Measurements from ENCODE around the gene ZNF274. TPM values are rescaled to one million over a fixed set of nuclear protein-coding genes. Genes with fewer than 3 reads are reported as not detected.
A peak's percentile ranks its signal among the peaks of the same experiment; 100 is the strongest.

ZNF274 gene
- total RNA-seq (2011; cell fraction: chromatin; rRNA removed; ENCODE audit: low replicate concordance) = 87.2 and 99.4 TPM in 2 replicates
- total RNA-seq (2011; cell fraction: nucleolus; rRNA removed) = 74.9 and 80.5 TPM in 2 replicates
- total RNA-seq (2011; cell fraction: nucleoplasm; rRNA removed) = 74.5 and 86.6 TPM in 2 replicates
- total RNA-seq (2014; rRNA removed) = 28.1 and 31.1 TPM in 2 replicates
- 26.8 and 28.9 TPM in 2 replicates for total RNA-seq (2014; rRNA removed; fragmentation: Illumina TruSeq; extraction: Trizol)
- 21.5 and 22.1 TPM in 2 replicates for total RNA-seq (2015; rRNA removed; fragmentation: Illumina TruSeq; extraction: Trizol)
- total RNA-seq (2021) = 28.2 and 28.7 TPM in 2 replicates
- polyA plus RNA-seq (2011; rRNA removed) = 35.3 and 37.0 TPM in 2 replicates
- polyA plus RNA-seq (2011; cell fraction: cytosol; rRNA removed) = 22.3 and 30.4 TPM in 2 replicates
- 53.2 and 72.8 TPM in 2 replicates for polyA plus RNA-seq (2011; cell fraction: nucleus; rRNA removed)
- polyA plus RNA-seq (2012) = 21.8 and 36.4 TPM in 2 replicates
- 32.0 and 32.8 TPM in 2 replicates for polyA plus RNA-seq (2014; fragmentation: Illumina TruSeq; extraction: Trizol)
- 1 to 10 TPM; 5.2 to 5.4 TPM for polyA plus RNA-seq (2014; fragmentation: Nextera tagmentation; extraction: Ambion mirVana)
- 31.0 and 33.6 TPM in 2 replicates for polyA plus RNA-seq (2014; rRNA removed)
- 32.7 and 33.5 TPM in 2 replicates for polyA minus RNA-seq (2011; rRNA and poly(A)+ RNA removed)
- polyA minus RNA-seq (2011; cell fraction: cytosol; rRNA and poly(A)+ RNA removed) = 15.4 and 16.8 TPM in 2 replicates
- 34.1 and 47.1 TPM in 2 replicates for polyA minus RNA-seq (2011; cell fraction: nucleus; rRNA and poly(A)+ RNA removed)
- percentile 80 among the genes with signal in this experiment for Bru-seq, nascent RNA
- percentile 85 among the genes with signal in this experiment for BruChase-seq, experiment 1, labeled RNA remaining after a 2-hour chase
- percentile 84 among the genes with signal in this experiment for BruChase-seq, experiment 2, labeled RNA remaining after a 6-hour chase
- long read RNA-seq, experiment 1, full-length matches to known transcripts = 73 of 156 reads
- long read RNA-seq, experiment 1, partial matches to known transcripts = 49 of 156 reads
- long read RNA-seq, experiment 1, other reads (novel, unspliced or antisense) = 34 of 156 reads
- long read RNA-seq, experiment 2, transcript ZNF274-212 (8 exons, 2,538 nt) = major isoform, 5 of 26 reads
- long read RNA-seq, experiment 2, partial matches to known transcripts = 16 of 26 reads
- long read RNA-seq, experiment 2, other reads (novel, unspliced or antisense) = 5 of 26 reads
- long read RNA-seq, experiment 3, transcript ZNF274-212 (8 exons, 2,538 nt) = major isoform, 14 of 27 reads
- long read RNA-seq, experiment 3, partial matches to known transcripts = 7 of 27 reads
- long read RNA-seq, experiment 3, other reads (novel, unspliced or antisense) = 6 of 27 reads

DNA sequence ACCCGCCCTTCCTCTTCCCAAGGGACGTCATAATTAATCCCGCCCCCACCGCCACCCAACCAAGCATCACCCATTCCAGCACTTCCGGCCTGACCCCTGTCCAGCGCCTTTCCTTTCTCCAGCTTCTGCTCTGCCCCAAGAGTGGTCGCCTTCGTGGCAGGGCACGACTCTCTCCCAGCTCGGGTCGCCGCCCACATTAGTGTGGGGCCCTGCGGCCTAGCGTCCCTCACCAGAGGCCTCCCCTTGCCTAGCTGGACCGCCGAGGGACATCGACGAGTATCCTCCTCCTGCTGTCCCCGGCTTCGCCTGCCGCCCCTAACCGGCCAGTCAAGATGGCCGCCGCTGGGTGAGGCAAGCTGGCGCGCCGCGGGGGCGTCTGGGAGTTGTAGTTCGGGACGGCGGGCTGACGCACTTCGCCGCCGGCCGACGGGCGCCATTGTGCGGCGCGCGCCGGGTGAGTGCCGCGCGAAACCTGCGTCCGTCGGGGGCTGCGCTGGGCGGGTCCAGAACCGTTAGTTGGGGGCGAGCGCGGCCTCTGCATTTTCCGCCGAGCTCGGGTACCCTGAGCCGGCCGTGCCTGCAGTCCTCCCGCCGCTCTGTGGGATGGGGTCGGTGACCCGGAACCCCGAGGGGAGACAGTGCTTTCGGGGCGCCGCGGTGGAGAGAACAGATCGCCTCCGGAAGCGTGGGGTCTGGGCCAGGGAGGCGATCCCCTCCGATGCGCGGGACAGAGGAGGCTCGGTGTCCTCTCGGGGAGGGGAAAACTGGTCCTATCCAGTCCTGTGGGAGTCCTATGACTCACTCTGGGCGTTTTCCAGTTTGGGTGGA, at the start of gene ZNF274:
Gene ZNF274, plus strand, starts transcription at position 73 of the 828 bp plus-strand sequence. CDS start 905 bp downstream, outside the sequence.
- WGBS (ENCODE audit: insufficient coverage, low coverage, missing lambda C conversion rate) = under 1% methylated on average over 68 of the region's 80 CpGs
- peaks cover 6 to 14% of the 10 kb centered on the region in 2 experiments; a peak in 4 of 5 replicates for H3K4me1 ChIP-seq (replicated peaks in 1 of 2; ENCODE audit: control insufficient read depth in 2 of 2, insufficient read depth in 2 of 2, low read length in 2 of 2)
- H3K9ac ChIP-seq (ENCODE audit: insufficient read depth in 1 of 2, low read depth in 2 of 2, low read length in 2 of 2) = peak within 1 kb of the TSS; percentile 95 to 97
- ChIA-PET CTCF (ENCODE audit: low intra/inter-chr PET ratio) (interaction anchor here (0.6 to 1.7 kb wide), 3 partner anchors 114 to 336 kb away, joined by 4 to 8 read pairs (median 4); partner anchors contain the start of gene ZBTB45), POLR2A (interaction anchor here (0.5 to 1.9 kb wide), 23 partner anchors 9 to 399 kb away, joined by 3 to 9 read pairs (median 4); partner anchors contain the start of genes CHMP2A, ZBTB45 and ZNF584)
- no TSS peak for BruUV-seq (replicated peaks)
- no peaks in the 10 kb centered on the region for H3K27me3 ChIP-seq (ENCODE audit: control insufficient read depth in 2 of 2, insufficient read depth in 2 of 2, low read length in 2 of 2)
- intact Hi-C loops (cut with micrococcal nuclease) (loop anchor here (1.0 to 5.0 kb wide), 6 partner anchors 95 to 329 kb away; partner anchors contain the start of genes RPS5, SLC27A5, ZNF446 and ZNF8), in situ Hi-C loops (cut with MboI) (no loop called here)
- H4K20me1 ChIP-seq (replicated peaks; ENCODE audit: control insufficient read depth, insufficient read depth, low read length) = no peaks in the 10 kb centered on the region
- peaks cover 25% of the 10 kb centered on the region for H3K79me2 ChIP-seq (ENCODE audit: control insufficient read depth, insufficient read depth, low read length)
- peaks cover 40% of the 10 kb centered on the region for H3K9me3 ChIP-seq (replicated peaks; ENCODE audit: control insufficient read depth, insufficient read depth, low read depth, low read length)
- FAIRE-seq (peak; percentile 94), DNase-seq (ENCODE audit: extremely low read depth in 1 of 4, low spot score in 3 of 4) (peak; percentile 84 to 96 (median 90)), ATAC-seq (peak; percentile 93)
- peak within 1 kb of the TSS; percentile 100 for H2AFZ ChIP-seq (ENCODE audit: low read depth, low read length)
- H3K36me3 ChIP-seq (ENCODE audit: control insufficient read depth, insufficient read depth, low read length) = peaks cover 32% of the 10 kb centered on the region
- peak within 1 kb of the TSS; percentile 74 for H3K4me3 ChIP-seq
- H3K27ac ChIP-seq (ENCODE audit: extremely low read depth, low read depth, low read length) = peak within 1 kb of the TSS; percentile 100
- H3K4me2 ChIP-seq (ENCODE audit: insufficient read depth, low read length) = peak within 1 kb of the TSS; percentile 99
- H3K9me1 ChIP-seq (ENCODE audit: control insufficient read depth, insufficient read depth, low read length) = no peaks in the 10 kb centered on the region
- TF ChIP-seq CSDE1 (IDR thresholded peaks at IDR 0.05) (no peak; a peak in 1 of 4 replicates), ZZZ3 (IDR thresholded peaks at IDR 0.05) (peak; percentile 76; the same call in 1 of the 2 replicates), ZNF584 (CRISPR knock-in tag; IDR thresholded peaks at IDR 0.05; ENCODE audit: low read depth) (peak; percentile 90), SAFB (IDR thresholded peaks at IDR 0.05; ENCODE audit: borderline replicate concordance, low read depth, low read length) (peak; percentile 34; the same call in 1 of the 2 replicates), KDM1A (IDR thresholded peaks at IDR 0.05) (no peak), SP1 (CRISPR knock-in tag; IDR thresholded peaks at IDR 0.05) (peak; percentile 91)
- TF ChIP-seq, protein P1, sequence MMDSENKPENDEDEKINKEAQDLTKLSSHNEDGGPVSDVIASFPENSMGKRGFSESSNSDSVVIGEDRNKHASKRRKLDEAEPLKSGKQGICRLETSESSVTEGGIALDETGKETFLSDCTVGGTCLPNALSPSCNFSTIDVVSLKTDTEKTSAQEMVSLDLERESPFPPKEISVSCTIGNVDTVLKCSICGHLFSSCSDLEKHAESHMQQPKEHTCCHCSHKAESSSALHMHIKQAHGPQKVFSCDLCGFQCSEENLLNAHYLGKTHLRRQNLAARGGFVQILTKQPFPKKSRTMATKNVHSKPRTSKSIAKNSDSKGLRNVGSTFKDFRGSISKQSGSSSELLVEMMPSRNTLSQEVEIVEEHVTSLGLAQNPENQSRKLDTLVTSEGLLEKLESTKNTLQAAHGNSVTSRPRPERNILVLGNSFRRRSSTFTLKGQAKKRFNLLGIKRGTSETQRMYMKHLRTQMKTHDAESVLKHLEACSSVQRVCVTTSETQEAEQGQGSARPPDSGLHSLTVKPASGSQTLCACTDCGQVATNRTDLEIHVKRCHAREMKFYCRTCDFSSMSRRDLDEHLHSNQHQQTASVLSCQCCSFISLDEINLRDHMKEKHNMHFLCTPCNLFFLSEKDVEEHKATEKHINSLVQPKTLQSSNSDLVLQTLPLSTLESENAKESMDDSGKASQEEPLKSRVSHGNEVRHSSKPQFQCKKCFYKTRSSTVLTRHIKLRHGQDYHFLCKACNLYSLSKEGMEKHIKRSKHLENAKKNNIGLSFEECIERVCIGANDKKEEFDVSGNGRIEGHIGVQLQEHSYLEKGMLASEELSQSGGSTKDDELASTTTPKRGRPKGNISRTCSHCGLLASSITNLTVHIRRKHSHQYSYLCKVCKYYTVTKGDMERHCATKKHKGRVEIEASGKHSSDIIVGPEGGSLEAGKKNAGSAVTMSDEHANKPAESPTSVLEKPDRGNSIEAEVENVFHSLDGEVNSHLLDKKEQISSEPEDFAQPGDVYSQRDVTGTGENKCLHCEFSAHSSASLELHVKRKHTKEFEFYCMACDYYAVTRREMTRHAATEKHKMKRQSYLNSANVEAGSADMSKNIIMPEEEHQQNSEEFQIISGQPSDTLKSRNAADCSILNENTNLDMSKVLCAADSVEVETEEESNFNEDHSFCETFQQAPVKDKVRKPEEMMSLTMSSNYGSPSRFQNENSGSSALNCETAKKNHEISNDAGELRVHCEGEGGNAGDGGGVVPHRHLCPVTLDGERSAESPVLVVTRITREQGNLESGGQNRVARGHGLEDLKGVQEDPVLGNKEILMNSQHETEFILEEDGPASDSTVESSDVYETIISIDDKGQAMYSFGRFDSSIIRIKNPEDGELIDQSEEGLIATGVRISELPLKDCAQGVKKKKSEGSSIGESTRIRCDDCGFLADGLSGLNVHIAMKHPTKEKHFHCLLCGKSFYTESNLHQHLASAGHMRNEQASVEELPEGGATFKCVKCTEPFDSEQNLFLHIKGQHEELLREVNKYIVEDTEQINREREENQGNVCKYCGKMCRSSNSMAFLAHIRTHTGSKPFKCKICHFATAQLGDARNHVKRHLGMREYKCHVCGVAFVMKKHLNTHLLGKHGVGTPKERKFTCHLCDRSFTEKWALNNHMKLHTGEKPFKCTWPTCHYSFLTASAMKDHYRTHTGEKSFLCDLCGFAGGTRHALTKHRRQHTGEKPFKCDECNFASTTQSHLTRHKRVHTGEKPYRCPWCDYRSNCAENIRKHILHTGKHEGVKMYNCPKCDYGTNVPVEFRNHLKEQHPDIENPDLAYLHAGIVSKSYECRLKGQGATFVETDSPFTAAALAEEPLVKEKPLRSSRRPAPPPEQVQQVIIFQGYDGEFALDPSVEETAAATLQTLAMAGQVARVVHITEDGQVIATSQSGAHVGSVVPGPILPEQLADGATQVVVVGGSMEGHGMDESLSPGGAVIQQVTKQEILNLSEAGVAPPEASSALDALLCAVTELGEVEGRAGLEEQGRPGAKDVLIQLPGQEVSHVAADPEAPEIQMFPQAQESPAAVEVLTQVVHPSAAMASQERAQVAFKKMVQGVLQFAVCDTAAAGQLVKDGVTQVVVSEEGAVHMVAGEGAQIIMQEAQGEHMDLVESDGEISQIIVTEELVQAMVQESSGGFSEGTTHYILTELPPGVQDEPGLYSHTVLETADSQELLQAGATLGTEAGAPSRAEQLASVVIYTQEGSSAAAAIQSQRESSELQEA (IDR thresholded peaks at IDR 0.05; ENCODE audit: low read depth) = no peak
